ENCODE measurements around the gene PDLIM1. TPM values are rescaled to one million over a fixed set of nuclear protein-coding genes. Genes with fewer than 3 reads are reported as not detected.

The PDLIM1 gene
- total RNA-seq, 4 donors from 2014 or later = 113 to 150 (median 128) TPM

GRCh38 chr10:95247881-95248583 lies 42.8 kb downstream of the PDLIM1 start:
- peak overlapping the region in 1 of 4 donors; percentile 22 for H3K27ac ChIP-seq

GRCh38 chr10:95247200-95247880 lies 43.5 kb downstream of the PDLIM1 start:
- Histone ChIP-seq H3K9me3 (no peaks in the 10 kb centered on the region), H3K27ac (peak overlapping the region in 1 of 4 donors; percentile 22), H3K36me3 (peaks cover 0 to 22% (median 0%) of the 10 kb centered on the region in 3 donors), H3K4me3 (no peak overlapping the region), H3K27me3 (no peaks in the 10 kb centered on the region), H3K4me1 (peaks cover 0 to 11% (median 0%) of the 10 kb centered on the region in 4 donors)
- no peak for DNase-seq (ENCODE audit: low spot score in 2 of 2)
- WGBS, 2 donors = 47 to 59% methylated on average over 6 of the region's 6 CpGs
- no peak for TF ChIP-seq POLR2A (IDR thresholded peaks at IDR 0.05)
- TF ChIP-seq EP300 (IDR thresholded peaks at IDR 0.05) = no peak
- TF ChIP-seq, protein P1, sequence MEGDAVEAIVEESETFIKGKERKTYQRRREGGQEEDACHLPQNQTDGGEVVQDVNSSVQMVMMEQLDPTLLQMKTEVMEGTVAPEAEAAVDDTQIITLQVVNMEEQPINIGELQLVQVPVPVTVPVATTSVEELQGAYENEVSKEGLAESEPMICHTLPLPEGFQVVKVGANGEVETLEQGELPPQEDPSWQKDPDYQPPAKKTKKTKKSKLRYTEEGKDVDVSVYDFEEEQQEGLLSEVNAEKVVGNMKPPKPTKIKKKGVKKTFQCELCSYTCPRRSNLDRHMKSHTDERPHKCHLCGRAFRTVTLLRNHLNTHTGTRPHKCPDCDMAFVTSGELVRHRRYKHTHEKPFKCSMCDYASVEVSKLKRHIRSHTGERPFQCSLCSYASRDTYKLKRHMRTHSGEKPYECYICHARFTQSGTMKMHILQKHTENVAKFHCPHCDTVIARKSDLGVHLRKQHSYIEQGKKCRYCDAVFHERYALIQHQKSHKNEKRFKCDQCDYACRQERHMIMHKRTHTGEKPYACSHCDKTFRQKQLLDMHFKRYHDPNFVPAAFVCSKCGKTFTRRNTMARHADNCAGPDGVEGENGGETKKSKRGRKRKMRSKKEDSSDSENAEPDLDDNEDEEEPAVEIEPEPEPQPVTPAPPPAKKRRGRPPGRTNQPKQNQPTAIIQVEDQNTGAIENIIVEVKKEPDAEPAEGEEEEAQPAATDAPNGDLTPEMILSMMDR (IDR thresholded peaks at IDR 0.05) = no peak

More at GRCh38 chr10:95247881-95248583, 42.8 kb downstream of the PDLIM1 start:
- Histone ChIP-seq H3K27me3 (no peaks in the 10 kb centered on the region), H3K4me3 (no peak overlapping the region), H3K4me1 (peaks cover 0 to 11% (median 0%) of the 10 kb centered on the region in 4 donors), H3K9me3 (no peaks in the 10 kb centered on the region), H3K36me3 (peaks cover 0 to 17% (median 0%) of the 10 kb centered on the region in 3 donors)
- no peak for DNase-seq (ENCODE audit: low spot score in 2 of 2)
- WGBS, 2 donors = 95 to 96% methylated on average over 7 of the region's 7 CpGs
- TF ChIP-seq EP300 (IDR thresholded peaks at IDR 0.05) (no peak), POLR2A (IDR thresholded peaks at IDR 0.05) (no peak)
- TF ChIP-seq, protein P1 (IDR thresholded peaks at IDR 0.05) = no peak

GRCh38 chr10:95246582-95247051 lies 44.2 kb downstream of the PDLIM1 start:
- peaks cover 0 to 22% (median 0%) of the 10 kb centered on the region in 3 donors for H3K36me3 ChIP-seq
- H3K4me1 ChIP-seq = peaks cover 0 to 11% (median 0%) of the 10 kb centered on the region in 4 donors
- H3K9me3 ChIP-seq = no peaks in the 10 kb centered on the region
- no peak overlapping the region for H3K27ac ChIP-seq
- 5 to 8% methylated on average over 1 of the region's 1 CpG for WGBS, 2 donors
- peak; percentile 64 to 90 for DNase-seq (ENCODE audit: low spot score in 2 of 2)
- no peaks in the 10 kb centered on the region for H3K27me3 ChIP-seq
- H3K4me3 ChIP-seq = no peak overlapping the region
- TF ChIP-seq, protein P1 (IDR thresholded peaks at IDR 0.05) = peak; percentile 60 to 76 (median 64)
- no peak for TF ChIP-seq EP300 (IDR thresholded peaks at IDR 0.05)

DNA sequence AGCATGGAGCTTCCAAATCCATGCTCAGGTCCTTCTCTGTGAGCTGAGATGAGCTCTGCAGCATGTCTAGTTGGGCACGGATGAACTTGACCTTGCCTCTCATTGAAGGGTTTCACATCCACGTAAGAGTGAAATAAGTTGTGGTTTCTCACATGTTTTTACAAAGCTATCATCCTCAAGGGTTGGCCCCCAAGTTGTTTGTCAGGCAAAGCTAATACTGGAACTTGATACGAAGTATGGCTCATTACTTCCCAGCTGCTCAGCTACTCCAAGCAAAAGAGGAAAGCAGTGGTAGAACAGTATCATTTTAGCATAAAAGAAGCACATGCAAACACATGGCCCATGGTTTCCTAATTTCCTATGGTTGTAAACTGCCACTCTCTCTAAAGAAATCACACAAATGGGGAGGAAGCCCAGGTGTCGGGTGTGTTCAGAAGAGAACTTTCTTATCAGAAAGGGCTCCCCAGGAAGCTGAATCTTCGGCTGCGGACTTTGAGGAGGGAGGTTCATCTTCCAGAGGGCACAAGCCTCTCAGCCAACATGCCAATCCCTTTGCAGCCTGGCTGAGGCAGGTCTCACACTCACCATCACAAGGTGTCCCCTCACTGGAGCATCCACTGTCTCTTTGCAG lies 45.3 kb downstream of the PDLIM1 start:
- no peaks in the 10 kb centered on the region for H3K9me3 ChIP-seq
- peaks cover 0 to 22% (median 0%) of the 10 kb centered on the region in 3 donors for H3K36me3 ChIP-seq
- whole genome bisulfite sequencing, 2 donors = 86 to 87% methylated on average over 6 of the region's 6 CpGs
- no peaks in the 10 kb centered on the region for H3K27me3 ChIP-seq
- no peak overlapping the region for H3K4me3 ChIP-seq
- no peak overlapping the region for H3K27ac ChIP-seq
- peaks cover 0 to 11% (median 0%) of the 10 kb centered on the region in 4 donors for H3K4me1 ChIP-seq
- TF ChIP-seq POLR2A (IDR thresholded peaks at IDR 0.05) = no peak
- TF ChIP-seq, protein P1 (IDR thresholded peaks at IDR 0.05) = no peak
- no peak for TF ChIP-seq EP300 (IDR thresholded peaks at IDR 0.05)
- no peak for DNase-seq (ENCODE audit: low spot score in 2 of 2)

Data from tibial nerve (tissue), 4 donors.